Activated T-helper 1 cell treated with anti-CD3 and anti-CD28 coated beads, Interleukin-2, amount 50 U/mL, for 16 hours (primary cell): ENCODE data around the gene C19orf44.

Experiments used
- DNase-seq, 2 donors: peaks; one replicate each; pipeline ENCODE4 v3.0.0-alpha.2; 2020; ENCODE audit warnings: low read depth in 1 of 2, low spot score in 1 of 2

The C19orf44 gene

DNA sequence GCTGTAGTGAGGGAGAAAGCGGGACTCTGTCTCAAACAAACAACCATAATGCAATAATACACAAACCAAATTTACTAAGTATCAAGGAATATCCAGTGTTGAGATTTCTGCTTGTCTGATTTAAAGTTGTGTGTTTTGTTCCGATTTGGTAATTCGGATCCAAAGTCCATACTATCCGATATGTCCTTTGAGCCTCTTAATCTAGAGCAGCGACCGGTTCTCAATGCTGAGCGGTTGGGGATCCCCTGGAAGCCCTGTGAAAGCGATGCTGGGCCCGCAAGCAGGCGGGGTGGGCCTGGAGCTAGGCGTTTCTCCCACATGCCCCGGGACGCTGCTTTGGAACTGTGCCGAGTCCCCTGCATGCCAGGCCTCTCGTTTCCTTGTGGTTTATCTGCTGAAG lies 20.2 kb downstream of the C19orf44 start:
- no peak for DNase-seq

DNA sequence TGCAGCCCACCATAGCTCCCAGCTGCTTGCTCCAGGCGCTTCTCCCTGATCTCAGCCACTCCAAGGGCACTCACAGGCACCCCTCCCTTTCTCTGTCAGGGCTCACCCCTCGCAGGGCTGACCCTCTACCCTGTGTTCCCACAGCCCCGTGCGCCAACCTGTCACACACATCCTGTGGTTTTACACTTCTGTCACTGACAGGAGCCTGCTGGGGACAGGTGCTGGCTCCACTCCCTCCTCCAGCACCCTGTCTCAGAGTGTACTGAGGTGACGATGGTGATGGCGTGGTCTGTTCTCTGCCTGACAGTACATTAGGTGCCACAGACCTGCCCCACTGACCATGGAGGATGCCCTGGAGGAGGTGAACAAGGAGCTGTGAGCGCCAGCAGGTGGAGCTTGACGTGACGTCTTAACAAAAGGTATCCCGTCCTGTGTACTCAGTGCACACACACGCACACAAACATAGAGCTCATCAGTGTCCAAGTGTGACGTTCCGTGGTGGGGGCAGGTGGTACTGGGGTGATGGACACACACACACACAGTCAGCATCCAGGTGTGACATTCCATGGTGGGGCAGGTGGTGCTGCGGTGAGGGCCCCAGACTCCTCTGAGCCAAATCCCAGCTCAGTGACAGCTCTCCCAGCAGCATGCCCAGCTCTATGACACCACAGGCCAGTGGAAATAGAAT lies 20.9 kb downstream of the C19orf44 start:
- no peak for DNase-seq

DNA sequence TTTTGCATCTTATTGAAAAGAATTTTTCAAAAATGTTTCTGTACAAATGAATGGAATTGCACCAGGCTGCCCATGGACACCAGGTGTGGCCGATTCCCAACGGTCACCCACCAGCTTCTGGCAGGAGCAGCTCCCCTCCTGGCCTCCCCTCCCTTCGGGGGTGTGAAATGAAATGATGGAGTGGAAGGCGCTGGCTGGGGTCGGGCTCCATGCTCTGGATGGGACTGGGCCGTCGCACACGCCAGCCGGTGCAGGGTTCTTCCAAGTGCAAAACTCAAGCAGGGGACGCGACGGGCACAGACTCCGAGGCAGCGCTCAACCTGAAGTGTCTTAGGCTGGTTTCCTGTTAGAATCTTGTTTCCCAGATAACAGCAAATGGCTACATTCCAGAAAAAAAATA lies 21.9 kb downstream of the C19orf44 start:
- DNase-seq: no peak

DNA sequence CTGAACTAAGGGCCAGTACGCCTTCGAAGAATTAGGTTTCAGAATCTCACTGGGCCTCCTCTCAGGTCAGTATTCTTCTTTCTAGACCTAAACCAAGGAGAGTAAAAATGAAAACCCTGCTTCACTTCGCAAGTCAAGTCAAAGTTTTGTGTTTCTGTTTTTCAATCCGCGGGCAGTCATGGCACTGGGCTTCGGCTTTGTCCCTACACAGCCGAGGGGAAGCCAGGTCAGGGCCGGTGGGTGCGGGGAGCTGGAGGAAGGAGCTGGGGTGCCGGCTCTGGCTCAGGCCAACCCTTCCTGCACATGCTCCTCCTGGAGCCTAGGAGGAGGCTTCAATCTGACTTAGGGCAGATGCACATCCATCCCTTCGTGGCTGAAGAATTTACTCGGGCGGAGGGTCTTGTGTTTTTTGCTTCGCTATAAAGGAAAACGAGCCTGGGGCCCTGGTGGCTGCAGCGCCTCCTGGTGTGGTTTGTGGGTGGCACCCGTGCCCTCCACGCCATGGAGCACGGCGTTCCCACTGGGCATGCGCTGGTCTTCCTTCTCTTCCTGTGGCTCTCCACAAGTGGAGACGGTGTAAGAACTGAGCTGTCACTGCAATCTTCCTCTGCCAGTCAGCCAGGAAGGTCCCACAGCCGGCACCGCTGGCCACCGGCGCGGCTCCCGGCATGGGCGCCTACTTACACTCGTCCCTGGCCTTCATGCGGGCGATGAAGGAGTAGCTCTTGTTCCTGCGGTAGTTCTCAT lies 22.5 kb downstream of the C19orf44 start:
- no peak for DNase-seq

DNA sequence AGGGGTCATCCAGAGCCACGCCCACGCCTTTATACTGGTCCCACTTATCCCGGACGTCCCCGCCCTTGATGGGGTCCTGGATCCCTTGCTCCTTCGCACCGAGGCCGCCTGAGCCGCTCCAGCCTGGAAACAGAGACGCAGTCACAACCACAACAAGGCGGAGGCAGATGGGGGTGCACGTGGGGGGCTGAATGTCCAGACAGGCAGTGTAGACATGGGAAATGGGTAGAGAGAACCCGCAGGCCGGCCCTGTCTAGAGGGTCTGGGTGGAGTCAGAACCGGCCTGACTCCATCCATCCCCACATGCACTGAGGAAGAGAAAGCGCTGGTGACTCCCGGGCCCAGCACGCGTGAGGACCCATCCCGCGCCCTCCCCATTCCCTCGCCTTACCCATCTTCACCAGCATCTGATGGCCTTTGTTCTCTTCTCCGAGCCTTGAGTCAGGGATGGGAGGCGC lies 23.1 kb downstream of the C19orf44 start:
- no peak for DNase-seq

DNA sequence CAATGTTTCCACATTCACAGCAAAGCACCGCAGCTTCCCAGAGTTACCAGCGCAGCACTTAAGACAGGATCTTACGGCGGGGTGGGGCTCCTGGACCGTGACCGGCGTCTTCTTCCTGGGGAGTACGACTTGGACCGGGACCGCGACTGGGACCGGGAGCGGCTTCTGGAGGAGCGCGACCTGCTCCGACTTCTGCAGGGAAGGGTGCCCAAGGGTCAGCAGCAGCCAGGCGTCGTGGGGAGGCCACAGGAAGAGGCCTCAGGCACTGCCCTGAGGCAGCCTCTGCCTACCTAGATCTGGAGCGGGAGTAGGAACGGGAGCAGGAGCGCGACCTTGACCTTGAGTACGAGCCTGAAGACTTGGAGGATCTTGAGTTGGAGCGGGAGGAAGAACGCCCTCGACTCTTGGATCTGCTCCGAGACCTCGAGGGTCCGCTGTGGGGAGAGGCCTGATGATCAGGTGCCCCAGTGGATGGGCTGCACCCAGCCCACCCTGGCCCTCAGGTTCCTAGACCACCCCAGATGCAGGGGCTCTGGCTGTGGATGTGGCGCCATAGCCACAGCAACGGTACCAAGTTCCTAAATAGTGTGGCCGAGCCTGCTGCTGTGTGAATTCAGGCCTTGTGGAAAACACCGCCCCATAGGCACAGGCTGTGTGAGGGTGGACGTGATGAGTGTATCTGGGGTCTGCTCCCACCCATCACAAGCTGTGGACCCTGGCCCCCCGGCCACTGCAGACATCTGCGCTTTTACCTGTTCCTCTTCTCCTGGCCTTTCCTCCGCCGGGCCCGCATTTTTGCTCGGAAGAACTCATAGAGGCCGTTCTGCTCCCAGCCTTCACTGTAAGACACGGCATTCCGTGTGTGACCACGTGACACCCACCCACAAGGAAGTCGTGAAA lies 24.1 kb downstream of the C19orf44 start:
- no peak for DNase-seq

DNA sequence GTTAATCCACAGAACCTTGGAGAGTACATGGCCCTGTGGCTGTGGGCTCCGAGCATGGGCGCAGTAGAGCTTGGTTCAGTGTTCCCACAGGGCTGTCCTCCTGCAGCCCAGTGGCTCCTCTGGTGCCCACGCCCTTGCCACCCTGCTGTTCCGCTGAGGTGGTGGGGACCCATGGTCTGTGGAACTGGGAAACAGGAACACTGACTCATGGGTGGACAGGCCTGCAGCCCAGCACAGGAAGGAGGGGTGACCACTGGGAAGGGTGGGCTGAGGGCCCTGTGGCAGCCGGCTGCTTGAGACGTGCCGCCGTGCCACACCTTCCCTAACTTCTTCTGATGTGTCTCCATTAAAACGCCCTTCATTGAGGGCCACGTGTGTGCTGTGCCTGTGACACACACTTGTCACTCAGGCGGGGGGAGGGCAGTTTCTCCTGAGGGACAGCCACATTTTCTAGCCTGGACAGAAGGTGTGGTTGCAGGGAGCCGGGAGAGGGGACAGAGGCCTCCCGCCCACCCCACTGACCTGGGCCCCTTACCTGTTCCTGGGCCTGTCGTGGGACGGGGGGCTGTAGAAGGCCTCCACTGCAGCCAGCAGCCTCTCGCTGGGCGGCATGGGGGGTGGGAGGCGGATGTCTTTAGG lies 24.9 kb downstream of the C19orf44 start:
- no peak for DNase-seq

DNA sequence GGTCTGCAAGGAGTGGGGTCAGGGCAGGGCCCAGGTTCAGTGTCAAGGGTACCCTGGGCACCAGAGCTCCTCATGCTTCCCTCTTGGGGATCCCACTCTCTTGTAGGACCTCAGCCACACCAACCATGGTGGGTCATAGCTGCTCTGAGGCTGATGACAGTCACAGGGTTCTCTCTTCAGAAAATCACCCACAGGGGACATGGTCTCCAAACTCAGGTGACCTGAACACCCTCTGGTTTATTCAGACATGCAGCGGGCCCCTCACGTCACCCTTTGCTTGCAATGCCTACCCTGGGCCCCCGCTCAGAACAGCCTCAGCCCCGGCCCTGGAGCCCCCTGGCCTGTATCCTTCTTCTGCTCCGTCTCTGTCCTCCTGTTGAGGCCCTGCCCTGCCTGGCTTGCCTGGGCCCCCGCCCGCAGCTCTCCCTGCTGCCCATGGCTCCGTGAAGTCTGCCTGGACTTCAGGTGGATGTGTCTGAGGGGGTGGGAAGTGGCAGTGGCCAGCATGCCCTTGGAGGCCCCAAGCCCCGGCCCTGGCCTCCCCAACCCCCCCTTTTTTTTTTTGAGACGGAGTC lies 25.6 kb downstream of the C19orf44 start:
- DNase-seq: no peak

DNA sequence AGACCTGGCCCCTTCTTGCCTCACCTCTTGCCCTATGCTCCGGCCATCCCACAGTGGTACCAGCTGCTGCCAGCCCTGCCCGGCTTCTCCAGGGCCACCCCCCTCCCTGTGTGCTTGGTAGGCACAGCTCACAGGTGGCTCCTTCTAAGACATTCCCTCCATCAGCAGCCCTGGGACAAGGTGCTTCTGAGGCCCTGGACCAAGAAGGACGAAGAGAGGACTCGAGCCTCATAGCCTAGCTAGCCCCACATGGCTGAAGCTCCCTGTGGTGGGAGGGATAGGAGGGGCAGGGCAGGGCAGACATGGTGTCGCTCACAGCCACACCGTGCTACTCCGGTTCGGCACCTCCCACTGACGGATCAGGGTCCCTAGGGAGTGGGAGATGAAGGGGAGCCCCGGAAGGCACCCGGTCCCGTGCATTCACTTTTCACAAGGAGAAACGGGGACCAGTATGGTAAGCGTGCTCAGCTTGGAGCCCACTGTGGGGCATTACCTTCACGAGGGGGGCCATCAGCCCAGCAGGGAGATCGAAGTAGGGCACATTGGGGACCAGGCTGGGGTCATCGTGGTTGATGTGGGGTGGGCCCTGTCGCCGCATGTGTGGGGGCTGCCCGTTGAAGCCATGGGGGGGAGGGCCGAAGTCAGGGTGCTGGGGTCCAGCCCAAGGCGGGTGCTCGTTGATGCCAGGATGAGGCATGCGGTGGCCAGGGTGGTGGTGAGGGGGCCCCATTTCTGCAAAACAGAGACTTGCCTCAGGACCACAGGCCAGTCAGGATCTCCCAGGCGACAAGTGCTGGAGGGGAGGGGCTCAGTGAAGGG lies 26.6 kb downstream of the C19orf44 start:
- no peak for DNase-seq

DNA sequence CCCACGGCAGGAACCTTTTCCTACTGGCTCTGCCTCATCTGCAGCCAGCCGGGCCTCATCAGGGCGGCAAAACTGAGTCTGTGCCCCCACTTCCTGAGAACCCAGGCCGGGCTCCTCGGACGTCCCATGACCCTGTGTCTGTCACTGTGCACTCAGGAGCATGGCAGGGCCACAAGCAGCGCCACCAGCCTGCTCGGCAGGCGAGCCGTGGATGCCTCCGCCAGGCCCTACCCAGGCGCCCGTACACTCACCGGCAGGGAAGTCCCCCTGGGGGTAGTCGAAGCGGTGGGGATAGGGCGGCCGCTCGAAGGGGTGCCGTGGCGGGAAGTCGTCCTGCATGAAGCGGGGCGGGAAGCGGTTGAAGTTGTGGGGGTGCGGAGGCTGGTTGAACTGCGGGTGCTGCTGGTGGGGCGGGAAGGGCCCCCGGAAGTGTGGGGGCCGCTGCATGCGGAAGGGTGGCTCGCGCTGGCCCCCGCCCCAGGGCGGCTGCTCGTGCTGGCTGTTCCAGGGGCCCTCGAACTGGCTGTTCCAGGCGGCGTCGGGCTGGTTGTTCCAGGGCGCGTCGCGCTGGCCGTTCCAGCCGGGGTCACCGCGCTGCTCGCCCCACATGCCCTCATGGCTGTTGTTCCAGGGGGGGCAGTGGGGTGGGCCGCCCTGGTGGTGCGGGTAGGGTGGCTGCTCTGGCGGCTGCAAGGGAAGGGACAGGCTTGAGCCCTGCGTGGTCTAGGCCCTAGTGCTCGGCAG lies 29.0 kb downstream of the C19orf44 start:
- no peak for DNase-seq

DNA sequence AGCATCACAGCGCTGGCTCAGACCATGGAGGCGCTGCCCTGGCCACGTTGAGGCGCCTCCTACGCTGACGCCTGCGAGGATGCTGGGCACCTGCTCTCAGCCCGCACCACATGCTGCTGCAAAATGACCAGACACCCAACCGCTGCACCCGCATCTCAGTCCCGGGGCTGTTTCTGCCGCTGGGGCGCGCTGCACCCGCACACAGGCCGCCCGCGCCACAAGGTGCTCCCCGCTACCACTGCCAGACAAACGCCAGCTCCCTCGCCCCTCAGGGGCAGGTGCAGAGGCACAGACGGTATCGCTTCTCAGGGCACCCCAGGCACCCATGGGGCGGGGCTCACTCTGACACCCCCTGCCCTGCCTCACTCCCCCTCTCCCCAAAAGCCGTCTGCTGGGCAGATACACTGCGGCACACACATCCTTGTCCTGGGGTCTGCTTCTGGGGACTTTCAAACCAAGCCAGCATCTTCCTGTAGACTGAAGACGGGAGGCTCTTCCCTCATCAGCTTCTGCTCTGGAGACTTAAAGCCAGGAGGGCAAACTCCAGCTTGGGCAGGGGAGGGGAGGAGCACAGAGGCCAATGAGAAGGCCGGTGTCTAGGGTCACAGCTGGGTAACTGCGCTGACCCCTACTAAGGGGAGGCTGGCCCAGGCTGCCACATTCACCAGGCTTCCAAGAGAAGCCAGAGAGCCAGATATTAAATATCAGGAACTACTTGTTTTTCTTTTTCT lies 29.7 kb downstream of the C19orf44 start:
- DNase-seq: no peak

DNA sequence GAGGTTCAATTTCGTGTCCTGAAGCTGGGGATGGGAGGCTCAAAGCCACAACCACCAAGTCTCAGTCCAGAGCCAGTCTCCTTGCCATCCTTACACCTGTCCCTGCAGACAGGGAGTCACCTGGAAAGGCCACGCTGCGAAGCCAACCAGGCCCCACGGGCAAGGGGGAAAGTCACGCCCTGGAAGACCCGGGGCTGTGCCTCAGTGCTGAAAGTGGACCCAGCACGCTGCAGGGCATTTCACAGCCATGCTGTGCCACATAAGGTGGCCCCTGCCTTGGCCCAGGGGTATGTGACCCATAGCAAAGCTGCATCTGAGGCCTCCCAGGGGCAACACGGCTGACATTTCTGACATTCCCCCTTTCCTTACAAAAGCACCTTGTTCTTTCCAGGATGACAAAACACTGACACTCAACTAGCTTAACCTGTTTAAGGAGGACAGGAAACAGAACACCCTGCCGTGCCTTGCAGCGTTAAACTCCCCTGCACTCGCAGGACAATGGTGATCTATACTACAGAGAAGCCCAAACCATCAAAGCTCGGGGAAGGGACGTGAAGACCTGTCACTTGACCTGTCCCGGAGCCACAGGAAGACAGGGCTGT lies 31.2 kb downstream of the C19orf44 start:
- DNase-seq: no peak

DNA sequence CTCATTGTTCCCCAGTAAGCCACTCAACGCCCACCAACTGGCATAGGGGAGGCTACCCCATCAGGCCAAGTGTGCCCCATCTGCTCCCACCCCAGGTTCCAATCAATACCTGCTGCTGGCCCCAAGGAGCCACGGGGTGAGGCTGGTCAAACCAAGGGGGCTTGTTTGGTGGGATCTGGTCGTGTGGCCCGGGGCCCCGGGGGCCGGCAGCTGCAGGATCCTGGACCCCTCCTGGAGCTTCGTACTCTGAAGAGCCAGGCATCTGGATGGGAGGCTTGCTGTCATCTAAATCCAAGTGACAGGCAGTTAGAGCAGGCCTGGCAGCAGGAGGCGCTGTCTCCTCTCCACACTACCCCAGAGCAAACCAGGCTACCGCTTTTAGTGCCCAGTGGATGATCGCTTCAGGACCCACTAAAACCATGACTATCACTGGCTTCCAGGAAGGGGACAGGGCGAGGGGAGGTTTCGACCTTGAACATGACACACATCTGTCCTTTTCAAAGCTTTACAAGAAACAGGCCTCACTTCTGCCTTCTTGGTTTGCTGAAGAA lies 31.9 kb downstream of the C19orf44 start:
- no peak for DNase-seq

DNA sequence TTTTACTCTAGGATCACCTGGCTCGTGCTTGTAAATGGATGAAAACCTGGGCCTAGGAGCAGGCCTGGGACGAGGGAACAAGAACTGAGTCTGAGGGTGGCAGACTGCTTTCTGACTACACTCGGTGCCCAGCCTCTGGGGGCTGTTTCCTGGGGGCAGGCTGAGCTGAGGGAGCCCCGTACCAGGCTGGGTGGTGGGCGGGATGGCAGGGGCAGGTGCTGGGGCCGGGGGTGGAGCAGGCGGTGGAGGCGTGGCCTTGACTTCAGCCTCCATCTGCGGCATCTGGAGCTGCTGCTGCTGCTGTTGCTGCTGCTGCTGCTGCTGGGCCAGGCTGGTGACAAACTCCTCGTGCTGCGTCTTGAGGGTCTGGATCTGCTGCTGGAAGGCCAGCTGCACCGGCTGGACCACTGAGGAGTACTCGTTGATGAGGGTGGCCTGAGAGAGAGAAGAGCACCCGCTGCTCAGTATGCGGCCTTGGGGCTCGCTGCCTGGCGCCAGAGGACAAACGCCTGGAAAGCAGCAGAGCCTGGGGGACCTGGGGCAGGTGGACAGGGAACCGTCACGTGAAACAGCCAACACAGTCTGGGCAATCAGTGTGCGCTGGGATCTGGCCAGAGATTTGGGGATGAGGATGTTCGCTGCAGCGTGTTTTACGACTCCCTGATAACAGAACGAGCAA lies 33.4 kb downstream of the C19orf44 start:
- no peak for DNase-seq

DNA sequence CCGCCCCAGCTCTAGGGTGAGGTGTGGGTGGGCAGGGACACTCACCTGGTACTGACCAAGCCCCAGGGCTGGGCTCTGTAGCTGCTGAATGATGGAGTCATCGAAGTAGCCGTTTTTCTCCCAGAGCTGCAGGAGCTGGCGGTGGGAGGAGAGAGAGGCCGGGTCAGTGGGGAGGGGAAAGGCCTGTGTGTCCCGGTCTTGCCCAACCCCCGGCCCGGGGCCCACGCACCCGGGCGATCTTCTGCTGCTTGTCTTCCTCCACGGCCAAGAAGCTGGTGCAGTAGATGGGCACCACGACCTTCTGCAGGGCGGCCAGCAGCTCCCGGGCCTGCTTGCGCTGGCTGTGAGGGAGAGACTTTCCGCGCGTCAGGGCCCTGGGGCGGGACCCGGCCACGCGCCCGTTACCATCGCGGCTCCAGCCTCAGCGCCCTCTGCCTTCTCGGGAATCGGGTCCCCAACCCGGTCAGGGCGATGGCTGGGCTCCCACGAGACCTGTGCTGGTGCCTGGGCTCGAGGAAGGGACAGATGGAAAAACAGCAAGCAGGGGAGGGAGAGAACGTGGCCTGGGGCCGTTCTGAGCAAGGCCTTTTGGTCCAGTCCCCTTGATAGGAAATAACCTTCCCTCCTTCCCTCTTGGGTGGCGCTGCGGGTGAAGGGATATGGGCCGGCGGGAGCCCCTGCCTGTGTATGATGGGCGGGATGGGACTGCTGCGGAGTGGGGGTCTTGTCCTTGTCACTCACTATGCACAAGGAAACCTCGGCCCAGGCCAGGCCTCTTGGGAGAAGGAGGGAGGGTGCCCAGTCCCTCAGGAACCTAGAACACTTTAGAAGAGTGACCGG lies 34.6 kb downstream of the C19orf44 start:
- DNase-seq: no peak

DNA sequence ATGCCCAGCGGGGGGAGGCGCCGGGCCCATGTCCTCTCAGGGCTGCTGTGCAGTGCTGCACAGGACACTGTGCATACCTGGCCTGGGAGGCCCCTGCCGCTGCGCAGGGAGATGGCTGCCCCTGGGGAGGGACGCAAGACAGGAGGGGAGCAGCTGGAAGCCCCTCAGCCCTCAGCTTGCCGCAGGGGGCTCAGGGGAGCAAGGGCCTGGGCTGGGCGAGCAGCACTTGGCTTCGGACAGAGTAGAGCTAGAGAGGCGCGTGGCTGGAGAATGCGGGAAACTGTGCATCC lies 35.1 kb downstream of the C19orf44 start:
- DNase-seq: no peak
